ENCODE results near the gene STAC2. TPM values are rescaled to one million over a fixed set of nuclear protein-coding genes. Genes with fewer than 3 reads are reported as not detected.

The STAC2 gene
- total RNA-seq, 6 donors from 2014 or later, result 0.24 to 1.1 (median 0.48) TPM; not detected in 2

GRCh38 chr17:39164675-39165143 lies 61.0 kb downstream of the STAC2 start:
- peak in 1 of 2 donors; percentile 78 for DNase-seq
- WGBS, 2 donors, result 1 to 2% methylated on average over 7 to 15 of the region's 15 CpGs
- TF ChIP-seq EP300 (IDR thresholded peaks at IDR 0.05) (no peak), POLR2A (IDR thresholded peaks at IDR 0.05) (no peak), CTCF (IDR thresholded peaks at IDR 0.05) (peak; percentile 62 to 85 (median 80)), POLR2AphosphoS5 (IDR thresholded peaks at IDR 0.05) (peak in 1 of 2 donors; percentile 15)
- ATAC-seq (ENCODE audit: low FRiP score in 2 of 2), result peak; percentile 90 to 93
- no peaks in the 10 kb centered on the region for H3K9me3 ChIP-seq
- H3K4me1 ChIP-seq, result peaks cover 15 to 26% (median 25%) of the 10 kb centered on the region in 4 donors
- peak overlapping the region; percentile 18 to 54 (median 44) for H3K4me3 ChIP-seq
- peaks cover 0 to 8% (median 2%) of the 10 kb centered on the region in 4 donors for H3K27me3 ChIP-seq
- H3K36me3 ChIP-seq, result no peaks in the 10 kb centered on the region
- peak overlapping the region in 2 of 4 donors; percentile 11 to 32 for H3K27ac ChIP-seq

GRCh38 chr17:39161962-39162361 lies 63.8 kb downstream of the STAC2 start:
- TF ChIP-seq POLR2A (IDR thresholded peaks at IDR 0.05), result no peak
- TF ChIP-seq CTCF (IDR thresholded peaks at IDR 0.05), result no peak
- Histone ChIP-seq H3K27me3 (peaks cover 0 to 8% (median 2%) of the 10 kb centered on the region in 4 donors), H3K4me3 (no peak overlapping the region), H3K4me1 (peaks cover 12 to 19% (median 17%) of the 10 kb centered on the region in 4 donors), H3K36me3 (no peaks in the 10 kb centered on the region), H3K9me3 (no peaks in the 10 kb centered on the region), H3K27ac (no peak overlapping the region)
- 58 to 67% methylated on average over 2 of the region's 2 CpGs for WGBS, 2 donors
- no peak for DNase-seq
- no peak for ATAC-seq (ENCODE audit: low FRiP score in 2 of 2)

Other genes starting within 250 kb of the STAC2 start
- 10 to 100 TPM in 3 of 6 donors, 1 to 10 TPM in 3; 3.8 to 47.1 (median 10.5) TPM for gene PLXDC1, start 74.3 kb downstream of the STAC2 start, total RNA-seq
- under 1 TPM in 1 of 6 donors, not detected in 5; 0.39 TPM for gene ARL5C, start 59.8 kb downstream of the STAC2 start, total RNA-seq
- gene CACNB1, start 28.3 kb downstream of the STAC2 start, total RNA-seq, result 100 to 1,000 TPM in 1 of 6 donors, 10 to 100 TPM in 5; 28.8 to 149 (median 34.0) TPM
- 1,000 to 10,000 TPM; 1,356 to 1,902 (median 1,599) TPM for gene RPL19, start 25.7 kb downstream of the STAC2 start, total RNA-seq
- 10 to 100 TPM in 5 of 6 donors, 1 to 10 TPM in 1; 7.6 to 53.4 (median 30.4) TPM for gene FBXL20, start 175.7 kb upstream of the STAC2 start, total RNA-seq
- gene MED1, start 225.3 kb upstream of the STAC2 start, total RNA-seq, result 10 to 100 TPM; 12.8 to 33.1 (median 24.6) TPM
- 100 to 1,000 TPM in 1 of 6 donors, 10 to 100 TPM in 5; 41.2 to 111 (median 52.8) TPM for gene CDK12, start 235.5 kb upstream of the STAC2 start, total RNA-seq

Data from upper lobe of left lung (tissue), 6 donors.